Activated CD4-positive, alpha-beta T cell treated with anti-CD3 and anti-CD28 coated beads, Interleukin-2, amount 10 ng/mL, durations not matched to agents 24 days and 14 days (primary cell): Measurements from ENCODE around the gene METAP1D. TPM values are rescaled to one million over a fixed set of nuclear protein-coding genes. Genes with fewer than 3 reads are reported as not detected.

Source experiments
- DNase-seq: peaks from one replicate; pipeline ENCODE4 v3.0.0; 2022
- H3K27ac Mint-ChIP-seq: one replicate; pipeline ENCODE4 v1.8.0; 2022; ENCODE audit warnings: mild to moderate bottlenecking, mixed read lengths
- H3K27me3 Mint-ChIP-seq: one replicate; pipeline ENCODE4 v1.8.0; 2022; ENCODE audit warnings: mixed read lengths
- H3K36me3 Mint-ChIP-seq: one replicate; pipeline ENCODE4 v1.8.0; 2022; ENCODE audit warnings: low read depth, mild to moderate bottlenecking, mixed read lengths
- H3K4me1 Mint-ChIP-seq: one replicate; pipeline ENCODE4 v1.8.0; 2021; ENCODE audit warnings: mixed read lengths
- H3K4me3 Mint-ChIP-seq: one replicate; pipeline ENCODE4 v1.8.0; 2022; ENCODE audit warnings: mild to moderate bottlenecking, moderate library complexity, mixed read lengths
- H3K9me3 Mint-ChIP-seq: one replicate; pipeline ENCODE4 v1.8.0; 2021; ENCODE audit warnings: mixed read lengths
- intact Hi-C: fragments of 100-400 bp; cut with micrococcal nuclease; formaldehyde crosslinking; loops from one replicate; pipeline ENCODE4 v1.15.1; 2023
- total RNA-seq: library from RNA; stranded (reverse); gene quantifications from 2 replicates; pipeline ENCODE4 v1.2.3, GENCODE V29; 2022

Gene METAP1D
- total RNA-seq, 1 donor from 2014 or later = 8.1 TPM

DNA sequence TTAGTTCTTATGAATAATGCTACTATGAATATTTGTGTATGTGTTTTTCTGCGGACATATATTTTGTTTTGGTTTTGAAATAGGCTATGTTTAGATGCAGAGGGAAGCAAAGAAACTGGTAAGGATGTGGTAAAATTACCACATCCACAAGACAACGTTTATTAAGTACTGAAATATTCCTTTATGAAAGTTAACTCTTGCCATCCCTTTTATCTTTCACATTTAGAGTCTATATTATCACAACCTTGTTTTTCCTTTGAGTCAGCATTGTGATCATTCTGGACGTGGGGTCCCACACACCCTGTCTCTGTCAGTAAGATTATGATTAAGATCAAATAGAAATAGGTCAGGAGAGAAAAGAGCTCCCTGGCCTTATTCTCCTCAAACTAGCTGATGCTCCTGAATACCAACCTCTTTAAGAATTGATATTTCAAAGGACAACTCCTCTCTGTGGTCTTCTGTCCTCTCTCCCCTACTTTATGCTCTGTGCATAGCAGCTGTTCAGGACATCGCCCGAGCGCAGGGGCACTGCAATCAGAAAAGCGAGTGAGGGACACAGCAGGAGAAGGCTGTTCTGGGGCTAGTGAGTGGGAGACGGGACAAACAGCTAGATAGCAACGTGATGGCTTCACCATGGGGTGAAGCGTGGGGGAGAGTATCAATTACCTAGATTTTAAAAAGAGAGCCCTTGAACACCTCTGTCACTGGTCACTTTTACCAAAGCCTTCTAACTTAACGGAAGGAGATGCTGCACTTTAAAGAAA lies 12.2 kb downstream of the METAP1D start:
- no peak overlapping the region for H3K27ac Mint-ChIP-seq
- peaks cover 23% of the 10 kb centered on the region for H3K4me1 Mint-ChIP-seq
- peak overlapping the region; percentile 37 for H3K4me3 Mint-ChIP-seq
- intact Hi-C loops = no loop called here
- DNase-seq = no peak
- H3K27me3 Mint-ChIP-seq = no peaks in the 10 kb centered on the region
- peaks cover 5% of the 10 kb centered on the region for H3K36me3 Mint-ChIP-seq
- peaks cover 3% of the 10 kb centered on the region for H3K9me3 Mint-ChIP-seq

DNA sequence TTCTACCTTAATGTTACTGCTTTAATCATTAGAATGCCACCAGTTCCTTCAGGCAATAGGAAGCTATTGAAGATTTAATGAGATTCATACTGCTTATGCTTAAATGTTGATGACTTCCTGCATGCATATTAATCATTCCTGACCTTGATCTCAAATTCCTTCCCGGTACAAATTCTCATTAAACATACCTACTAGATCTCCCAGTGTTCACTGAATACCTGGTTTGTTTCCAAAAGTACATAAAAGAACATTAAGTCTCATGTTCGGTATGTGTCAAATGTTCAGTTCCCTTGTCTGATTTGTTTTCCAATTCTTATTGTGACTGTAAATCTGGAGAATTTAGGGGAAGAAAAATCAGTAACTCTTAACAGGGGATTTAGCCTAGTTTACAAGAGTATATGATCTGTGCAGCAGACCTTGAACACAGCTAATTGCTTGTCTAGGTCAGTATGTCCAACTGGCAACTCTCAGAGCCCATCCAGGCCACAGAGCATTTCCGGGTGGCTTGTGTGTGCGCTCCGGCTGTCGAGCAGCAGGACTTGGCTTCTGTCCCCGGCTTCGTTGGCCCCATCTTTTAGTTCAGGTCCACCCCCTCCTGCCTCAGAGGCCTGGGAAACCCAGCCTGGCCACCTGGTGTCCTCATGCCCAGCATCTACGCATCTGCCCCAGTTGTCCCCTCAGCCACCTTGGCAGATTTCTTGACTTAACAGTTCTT lies 13.1 kb downstream of the METAP1D start:
- H3K4me3 Mint-ChIP-seq = no peak overlapping the region
- intact Hi-C loops = no loop called here
- no peaks in the 10 kb centered on the region for H3K27me3 Mint-ChIP-seq
- peak overlapping the region; percentile 3 for H3K27ac Mint-ChIP-seq
- DNase-seq = no peak
- H3K4me1 Mint-ChIP-seq = peaks cover 23% of the 10 kb centered on the region
- peaks cover 5% of the 10 kb centered on the region for H3K36me3 Mint-ChIP-seq
- H3K9me3 Mint-ChIP-seq = peaks cover 3% of the 10 kb centered on the region

- Mint-ChIP-seq H3K27ac (peak overlapping the region; percentile 3), H3K9me3 (peaks cover 3% of the 10 kb centered on the region), H3K4me1 (peaks cover 23% of the 10 kb centered on the region), H3K27me3 (no peaks in the 10 kb centered on the region), H3K36me3 (peaks cover 5% of the 10 kb centered on the region), H3K4me3 (no peak overlapping the region)
- no peak for DNase-seq
- intact Hi-C loops = no loop called here
Observed at GRCh38 chr2:172013396-172013795, 13.6 kb downstream of the METAP1D start.

DNA sequence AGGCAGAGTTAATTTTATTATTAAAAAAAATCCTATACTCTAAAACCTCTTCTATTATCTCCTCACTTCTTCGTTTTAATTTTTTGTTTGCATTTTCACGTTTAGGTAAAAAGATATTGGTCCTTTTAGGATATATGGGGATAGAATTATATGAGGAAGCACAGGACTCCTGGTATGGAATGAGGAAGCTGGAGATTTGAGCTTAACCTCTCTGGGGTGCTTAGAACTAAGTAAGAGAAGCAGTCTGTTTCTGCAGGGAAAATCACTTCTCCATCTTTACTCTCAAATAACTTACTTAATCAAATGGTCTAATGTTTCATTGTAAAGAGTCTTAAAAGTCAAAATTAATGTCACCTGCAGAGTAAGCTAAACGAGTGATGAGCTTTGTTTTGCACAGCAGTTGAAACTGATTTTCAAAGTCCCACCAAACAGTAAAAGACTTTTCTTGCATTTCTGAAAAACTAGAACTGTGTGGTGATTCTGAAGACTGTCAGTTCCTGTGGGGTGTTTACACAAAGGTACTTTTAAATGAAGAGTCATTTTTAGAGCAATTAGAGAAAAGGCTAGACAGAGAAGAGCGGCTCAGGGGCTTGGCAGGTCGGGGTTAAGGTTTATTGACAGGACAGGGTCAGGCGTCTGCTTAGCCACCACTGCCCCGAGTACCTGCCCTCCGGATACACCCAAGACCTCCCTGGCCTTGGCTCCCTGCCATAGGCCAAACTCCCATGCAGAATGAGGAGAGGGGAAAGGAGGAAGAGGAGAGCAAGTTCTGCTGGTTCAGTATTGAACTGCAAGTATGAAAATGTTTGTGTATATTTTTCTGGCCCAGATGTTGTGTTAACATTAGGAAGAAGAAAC lies 21.6 kb downstream of the METAP1D start:
- H3K4me3 Mint-ChIP-seq = no peak overlapping the region
- peaks cover 4% of the 10 kb centered on the region for H3K4me1 Mint-ChIP-seq
- no peaks in the 10 kb centered on the region for H3K9me3 Mint-ChIP-seq
- no peaks in the 10 kb centered on the region for H3K27me3 Mint-ChIP-seq
- intact Hi-C loops = no loop called here
- H3K27ac Mint-ChIP-seq = no peak overlapping the region
- no peak for DNase-seq
- H3K36me3 Mint-ChIP-seq = no peaks in the 10 kb centered on the region

GRCh38 chr2:172021955-172022354 lies 22.2 kb downstream of the METAP1D start:
- Mint-ChIP-seq H3K9me3 (no peaks in the 10 kb centered on the region), H3K4me1 (peaks cover 4% of the 10 kb centered on the region)

GRCh38 chr2:172031536-172031935 lies 31.8 kb downstream of the METAP1D start:
- no peak overlapping the region for H3K27ac Mint-ChIP-seq
- intact Hi-C loops = no loop called here

More at GRCh38 chr2:172021955-172022354, 22.2 kb downstream of the METAP1D start:
- no peaks in the 10 kb centered on the region for H3K27me3 Mint-ChIP-seq
- DNase-seq = no peak
- H3K27ac Mint-ChIP-seq = no peak overlapping the region
- H3K4me3 Mint-ChIP-seq = no peak overlapping the region
- intact Hi-C loops = no loop called here
- H3K36me3 Mint-ChIP-seq = no peaks in the 10 kb centered on the region

GRCh38 chr2:172038121-172038520 lies 38.4 kb downstream of the METAP1D start:
- no peak for DNase-seq
- Mint-ChIP-seq H3K27ac (no peak overlapping the region), H3K4me1 (no peaks in the 10 kb centered on the region), H3K9me3 (no peaks in the 10 kb centered on the region), H3K4me3 (no peak overlapping the region), H3K27me3 (no peaks in the 10 kb centered on the region), H3K36me3 (no peaks in the 10 kb centered on the region)
- intact Hi-C loops = no loop called here

More at GRCh38 chr2:172031536-172031935, 31.8 kb downstream of the METAP1D start:
- H3K4me1 Mint-ChIP-seq = no peaks in the 10 kb centered on the region
- no peak overlapping the region for H3K4me3 Mint-ChIP-seq
- no peaks in the 10 kb centered on the region for H3K9me3 Mint-ChIP-seq
- H3K27me3 Mint-ChIP-seq = no peaks in the 10 kb centered on the region
- no peaks in the 10 kb centered on the region for H3K36me3 Mint-ChIP-seq
- DNase-seq = no peak

DNA sequence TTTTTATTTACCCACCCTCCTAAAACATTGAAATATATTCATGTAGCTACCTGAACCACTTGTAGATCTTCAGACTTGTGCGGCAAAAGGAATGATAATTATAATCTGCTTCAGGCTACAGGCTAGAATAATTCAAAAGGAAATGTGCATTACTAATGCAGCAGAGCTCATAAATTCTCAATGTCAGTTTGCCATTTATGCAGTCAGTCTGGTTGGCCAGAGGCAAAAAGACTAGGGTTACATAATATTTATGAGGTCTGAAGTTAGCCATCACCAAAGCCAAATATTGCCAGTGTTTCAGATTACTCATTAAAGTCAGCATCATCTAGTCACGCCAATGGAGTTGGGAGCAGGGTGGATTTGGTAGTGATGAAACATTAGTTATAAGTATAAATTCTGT lies 38.9 kb downstream of the METAP1D start:
- H3K36me3 Mint-ChIP-seq = no peaks in the 10 kb centered on the region
- intact Hi-C loops = no loop called here
- DNase-seq = no peak
- H3K27ac Mint-ChIP-seq = no peak overlapping the region
- H3K9me3 Mint-ChIP-seq = no peaks in the 10 kb centered on the region
- H3K27me3 Mint-ChIP-seq = no peaks in the 10 kb centered on the region
- H3K4me3 Mint-ChIP-seq = no peak overlapping the region
- no peaks in the 10 kb centered on the region for H3K4me1 Mint-ChIP-seq

DNA sequence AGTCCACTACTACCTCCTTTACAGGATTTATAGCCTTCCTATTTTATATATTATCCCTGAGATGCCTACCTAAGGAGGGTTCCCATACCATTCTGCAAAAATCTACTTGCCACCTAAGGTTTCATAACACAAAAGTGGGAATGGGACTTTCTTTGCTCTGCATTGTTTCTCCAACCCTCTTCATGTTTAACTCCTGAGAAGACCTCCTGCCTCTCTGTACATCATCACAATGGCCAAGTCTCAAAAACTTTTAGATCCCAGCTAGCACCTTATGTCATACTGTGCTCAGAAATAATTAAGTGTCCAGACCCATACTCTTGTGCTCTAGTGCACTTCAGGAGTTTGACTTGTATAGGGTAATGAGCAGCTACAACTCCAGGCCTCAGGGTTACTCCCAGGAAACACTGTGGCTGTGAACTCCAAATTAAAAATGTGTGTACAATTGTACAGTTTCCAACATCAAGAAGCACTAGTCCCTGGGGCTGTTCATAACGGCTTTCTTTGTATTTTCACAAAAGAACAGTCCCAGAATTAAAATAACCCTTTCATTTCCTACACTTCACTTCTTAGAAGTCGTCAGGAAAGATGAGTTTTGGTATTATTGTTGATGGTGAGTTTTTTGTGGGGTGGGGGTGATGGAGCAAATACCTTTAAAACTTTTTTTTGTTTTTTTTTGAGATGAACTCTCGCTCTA lies 39.4 kb downstream of the METAP1D start:
- Mint-ChIP-seq H3K9me3 (no peaks in the 10 kb centered on the region), H3K27ac (no peak overlapping the region), H3K4me1 (no peaks in the 10 kb centered on the region), H3K27me3 (no peaks in the 10 kb centered on the region), H3K4me3 (no peak overlapping the region), H3K36me3 (no peaks in the 10 kb centered on the region)
- intact Hi-C loops = no loop called here
- no peak for DNase-seq

GRCh38 chr2:172040311-172040710 lies 40.6 kb downstream of the METAP1D start:
- DNase-seq = no peak
- Mint-ChIP-seq H3K4me1 (no peaks in the 10 kb centered on the region), H3K9me3 (no peaks in the 10 kb centered on the region), H3K27me3 (no peaks in the 10 kb centered on the region), H3K36me3 (no peaks in the 10 kb centered on the region), H3K27ac (no peak overlapping the region), H3K4me3 (no peak overlapping the region)
- intact Hi-C loops = no loop called here

- Mint-ChIP-seq H3K9me3 (no peaks in the 10 kb centered on the region), H3K36me3 (no peaks in the 10 kb centered on the region), H3K27me3 (peaks cover 5% of the 10 kb centered on the region), H3K4me3 (no peak overlapping the region), H3K4me1 (peaks cover 3% of the 10 kb centered on the region), H3K27ac (no peak overlapping the region)
- DNase-seq = no peak
- intact Hi-C loops = no loop called here
Observed at GRCh38 chr2:172046080-172046678, 46.4 kb downstream of the METAP1D start.

DNA sequence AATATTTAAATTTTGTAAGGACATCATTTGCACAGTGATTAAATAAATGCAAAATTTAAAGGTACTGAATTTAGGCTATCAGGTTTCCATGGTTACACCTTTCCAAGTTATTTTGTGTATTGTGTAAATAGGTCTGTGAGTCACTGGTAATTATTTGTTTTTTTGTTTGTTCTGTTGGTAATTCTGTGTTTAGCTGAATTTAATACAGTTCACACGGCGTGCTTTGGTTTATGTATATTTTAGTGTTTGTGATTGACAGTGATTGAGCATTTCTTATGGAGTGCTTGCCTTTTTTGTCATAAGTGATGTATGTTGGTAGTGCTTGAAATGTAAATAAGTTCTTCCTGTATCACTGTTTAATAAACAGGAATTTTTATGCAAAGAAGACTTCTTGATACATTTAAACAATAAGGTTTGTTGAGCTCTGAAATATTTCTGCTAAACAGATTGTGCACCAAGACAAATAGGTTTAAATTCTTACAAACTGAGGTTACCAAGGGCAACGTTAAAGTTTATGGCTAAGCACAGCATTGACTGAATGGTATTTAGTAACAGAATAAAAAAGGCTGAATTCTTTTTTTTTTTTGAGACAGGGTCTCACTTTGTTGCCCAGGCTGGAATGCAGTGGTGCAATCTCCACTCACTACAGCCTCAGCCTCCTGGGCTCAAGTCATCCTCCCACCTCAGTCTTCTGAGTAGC lies 47.3 kb downstream of the METAP1D start:
- H3K36me3 Mint-ChIP-seq = no peaks in the 10 kb centered on the region
- no peak overlapping the region for H3K27ac Mint-ChIP-seq
- no peaks in the 10 kb centered on the region for H3K9me3 Mint-ChIP-seq
- peaks cover 3% of the 10 kb centered on the region for H3K4me1 Mint-ChIP-seq
- H3K4me3 Mint-ChIP-seq = no peak overlapping the region
- DNase-seq = no peak
- peaks cover 5% of the 10 kb centered on the region for H3K27me3 Mint-ChIP-seq
- intact Hi-C loops = no loop called here
